COLO668 (cell line): ENCODE measurements around the gene C5orf15.

Source experiments
- DNase-seq: peaks from one replicate; lab custom pipeline; 2025; ENCODE audit not compliant: unreplicated experiment; lab: John Stamatoyannopoulos, UW

Gene C5orf15

GRCh38 chr5:133925866-133926488, 42.4 kb downstream of the C5orf15 start:
- DNase-seq: no peak

- no peak for DNase-seq
These were observed 43.2 kb downstream of the C5orf15 start for GRCh38 chr5:133925269-133925668.

- no peak for DNase-seq
These were observed 44.1 kb downstream of the C5orf15 start for GRCh38 chr5:133924221-133924920.

- peak; percentile 10 for DNase-seq
These were observed 46.4 kb downstream of the C5orf15 start for GRCh38 chr5:133921979-133922378.

GRCh38 chr5:133921069-133921468, 47.4 kb downstream of the C5orf15 start:
- no peak for DNase-seq

- no peak for DNase-seq
These were observed 49.0 kb downstream of the C5orf15 start for GRCh38 chr5:133919148-133920136.

GRCh38 chr5:133918731-133919130, 49.7 kb downstream of the C5orf15 start:
- DNase-seq: no peak

GRCh38 chr5:133918316-133918715, 50.1 kb downstream of the C5orf15 start:
- no peak for DNase-seq

- peak; percentile 5 for DNase-seq
These were observed 50.6 kb downstream of the C5orf15 start for GRCh38 chr5:133917785-133918184.

GRCh38 chr5:133916914-133917313, 51.5 kb downstream of the C5orf15 start:
- peak; percentile 14 for DNase-seq

GRCh38 chr5:133916479-133916878, 51.9 kb downstream of the C5orf15 start:
- DNase-seq: no peak

- DNase-seq: no peak
These were observed 54.0 kb downstream of the C5orf15 start for GRCh38 chr5:133914434-133914833.

GRCh38 chr5:133913413-133914155, 54.8 kb downstream of the C5orf15 start:
- DNase-seq: no peak

- DNase-seq: no peak
These were observed 55.5 kb downstream of the C5orf15 start for GRCh38 chr5:133912951-133913350.

GRCh38 chr5:133910571-133910970, 57.9 kb downstream of the C5orf15 start:
- no peak for DNase-seq

- DNase-seq: no peak
These were observed 58.8 kb downstream of the C5orf15 start for GRCh38 chr5:133909603-133910002.

GRCh38 chr5:133907075-133907474, 61.4 kb downstream of the C5orf15 start:
- no peak for DNase-seq

- DNase-seq: no peak
These were observed 62.1 kb downstream of the C5orf15 start for GRCh38 chr5:133906303-133906702.
